ENCODE data around the gene LIFR.

DNA sequence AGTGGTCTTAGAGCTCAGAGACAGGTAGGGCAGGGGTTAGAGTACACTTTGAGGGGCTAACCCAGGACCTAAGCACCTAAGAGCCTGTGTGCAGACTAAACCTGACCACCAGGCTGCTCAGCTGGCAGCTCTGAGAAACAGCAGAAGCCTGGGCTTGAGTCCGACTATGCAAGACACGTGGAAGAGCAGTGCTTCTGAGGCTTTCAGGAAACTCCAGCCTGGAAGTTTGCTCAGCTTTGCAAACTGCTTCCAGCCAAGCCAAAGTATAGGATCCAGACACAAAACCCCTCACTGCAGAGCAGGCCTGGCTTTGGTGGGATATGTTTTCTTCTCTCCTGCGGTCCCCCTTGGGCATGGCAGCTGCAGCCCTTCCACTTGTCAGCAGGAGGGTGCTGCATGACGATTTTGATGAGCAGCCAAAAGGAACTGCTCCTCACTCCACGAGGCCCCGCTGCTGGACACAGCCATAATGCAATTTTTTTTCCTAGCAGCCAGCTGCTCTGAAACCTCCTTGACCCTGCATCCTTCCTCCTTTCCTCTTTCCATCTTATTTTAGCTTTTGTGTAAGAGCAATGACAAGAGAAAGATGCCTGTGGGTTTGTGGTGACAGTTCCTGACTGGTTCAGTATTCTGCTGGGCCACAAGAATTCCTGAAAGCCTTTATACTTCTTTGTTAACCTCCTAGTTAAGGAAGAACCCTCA lies 123.1 kb downstream of the LIFR start:
- TF ChIP-seq, protein P1, sequence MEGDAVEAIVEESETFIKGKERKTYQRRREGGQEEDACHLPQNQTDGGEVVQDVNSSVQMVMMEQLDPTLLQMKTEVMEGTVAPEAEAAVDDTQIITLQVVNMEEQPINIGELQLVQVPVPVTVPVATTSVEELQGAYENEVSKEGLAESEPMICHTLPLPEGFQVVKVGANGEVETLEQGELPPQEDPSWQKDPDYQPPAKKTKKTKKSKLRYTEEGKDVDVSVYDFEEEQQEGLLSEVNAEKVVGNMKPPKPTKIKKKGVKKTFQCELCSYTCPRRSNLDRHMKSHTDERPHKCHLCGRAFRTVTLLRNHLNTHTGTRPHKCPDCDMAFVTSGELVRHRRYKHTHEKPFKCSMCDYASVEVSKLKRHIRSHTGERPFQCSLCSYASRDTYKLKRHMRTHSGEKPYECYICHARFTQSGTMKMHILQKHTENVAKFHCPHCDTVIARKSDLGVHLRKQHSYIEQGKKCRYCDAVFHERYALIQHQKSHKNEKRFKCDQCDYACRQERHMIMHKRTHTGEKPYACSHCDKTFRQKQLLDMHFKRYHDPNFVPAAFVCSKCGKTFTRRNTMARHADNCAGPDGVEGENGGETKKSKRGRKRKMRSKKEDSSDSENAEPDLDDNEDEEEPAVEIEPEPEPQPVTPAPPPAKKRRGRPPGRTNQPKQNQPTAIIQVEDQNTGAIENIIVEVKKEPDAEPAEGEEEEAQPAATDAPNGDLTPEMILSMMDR (IDR thresholded peaks at IDR 0.05; ENCODE audit: extremely low read depth in 1 of 2, insufficient read depth in 1 of 2, low read depth in 1 of 2, low read length in 2 of 2): peak in 1 of 2 donors; percentile 11
- TF ChIP-seq POLR2AphosphoS5 (IDR thresholded peaks at IDR 0.05; ENCODE audit: insufficient read depth, low read depth, low read length): peak; percentile 50
